ENCODE measurements around the gene NARS2.

The NARS2 gene

DNA sequence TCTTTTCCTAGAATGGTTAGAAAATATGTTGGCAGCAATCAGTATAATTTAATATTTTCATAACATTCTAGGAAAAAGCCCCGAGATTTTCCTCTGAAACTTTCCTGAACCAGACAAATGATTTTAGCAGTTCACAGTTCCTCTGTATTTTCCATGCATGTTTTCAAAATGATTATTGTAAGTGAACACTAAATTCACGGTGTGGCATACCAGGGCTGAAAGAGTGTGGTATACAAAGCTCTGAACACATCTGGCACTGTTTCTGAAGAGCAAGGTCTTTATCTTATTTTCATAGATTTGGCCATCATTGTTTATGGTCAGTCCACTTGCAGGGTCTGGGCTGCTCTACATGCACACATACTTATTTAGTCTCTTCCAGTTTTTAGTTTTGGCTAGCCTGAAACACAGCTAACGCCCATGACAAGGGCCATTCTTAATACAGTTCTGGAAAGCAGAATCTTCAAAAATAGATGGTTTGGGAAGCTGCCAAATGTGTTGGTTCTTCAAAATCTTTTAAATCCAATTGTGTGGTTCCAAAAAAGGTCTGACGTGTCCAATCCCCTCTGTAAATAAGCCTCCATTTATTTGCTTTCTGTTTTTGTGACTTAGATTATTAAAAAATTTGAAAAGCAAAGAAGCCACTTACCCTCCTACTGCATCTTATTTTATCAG, 149.1 kb downstream of the NARS2 start:
- TF ChIP-seq, protein P1, sequence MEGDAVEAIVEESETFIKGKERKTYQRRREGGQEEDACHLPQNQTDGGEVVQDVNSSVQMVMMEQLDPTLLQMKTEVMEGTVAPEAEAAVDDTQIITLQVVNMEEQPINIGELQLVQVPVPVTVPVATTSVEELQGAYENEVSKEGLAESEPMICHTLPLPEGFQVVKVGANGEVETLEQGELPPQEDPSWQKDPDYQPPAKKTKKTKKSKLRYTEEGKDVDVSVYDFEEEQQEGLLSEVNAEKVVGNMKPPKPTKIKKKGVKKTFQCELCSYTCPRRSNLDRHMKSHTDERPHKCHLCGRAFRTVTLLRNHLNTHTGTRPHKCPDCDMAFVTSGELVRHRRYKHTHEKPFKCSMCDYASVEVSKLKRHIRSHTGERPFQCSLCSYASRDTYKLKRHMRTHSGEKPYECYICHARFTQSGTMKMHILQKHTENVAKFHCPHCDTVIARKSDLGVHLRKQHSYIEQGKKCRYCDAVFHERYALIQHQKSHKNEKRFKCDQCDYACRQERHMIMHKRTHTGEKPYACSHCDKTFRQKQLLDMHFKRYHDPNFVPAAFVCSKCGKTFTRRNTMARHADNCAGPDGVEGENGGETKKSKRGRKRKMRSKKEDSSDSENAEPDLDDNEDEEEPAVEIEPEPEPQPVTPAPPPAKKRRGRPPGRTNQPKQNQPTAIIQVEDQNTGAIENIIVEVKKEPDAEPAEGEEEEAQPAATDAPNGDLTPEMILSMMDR (IDR thresholded peaks at IDR 0.05; ENCODE audit: poor library complexity, severe bottlenecking), result no peak
- DNase-seq (ENCODE audit: low spot score) (no peak), ATAC-seq (ENCODE audit: low read depth) (no peak)
- Histone ChIP-seq H3K4me1 (ENCODE audit: insufficient read depth, poor library complexity, severe bottlenecking) (no peaks in the 10 kb centered on the region), H3K27me3 (ENCODE audit: insufficient read depth, poor library complexity, severe bottlenecking) (no peaks in the 10 kb centered on the region), H3K4me3 (ENCODE audit: severe bottlenecking) (no peak overlapping the region), H3K36me3 (ENCODE audit: low read depth) (no peaks in the 10 kb centered on the region), H3K27ac (ENCODE audit: poor library complexity, severe bottlenecking) (no peak overlapping the region), H3K9me3 (ENCODE audit: severe bottlenecking) (no peaks in the 10 kb centered on the region)

GRCh38 chr11:78424334-78425270, 150.1 kb downstream of the NARS2 start:
- H3K27ac ChIP-seq (ENCODE audit: poor library complexity, severe bottlenecking), result no peak overlapping the region
- ATAC-seq (ENCODE audit: low read depth) (no peak), DNase-seq (ENCODE audit: low spot score) (no peak)
- H3K4me1 ChIP-seq (ENCODE audit: insufficient read depth, poor library complexity, severe bottlenecking), result peaks cover 3% of the 10 kb centered on the region
- no peaks in the 10 kb centered on the region for H3K9me3 ChIP-seq (ENCODE audit: severe bottlenecking)
- no peaks in the 10 kb centered on the region for H3K36me3 ChIP-seq (ENCODE audit: low read depth)
- TF ChIP-seq, protein P1 (IDR thresholded peaks at IDR 0.05; ENCODE audit: poor library complexity, severe bottlenecking), result no peak
- H3K27me3 ChIP-seq (ENCODE audit: insufficient read depth, poor library complexity, severe bottlenecking), result no peaks in the 10 kb centered on the region
- no peak overlapping the region for H3K4me3 ChIP-seq (ENCODE audit: severe bottlenecking)

DNA sequence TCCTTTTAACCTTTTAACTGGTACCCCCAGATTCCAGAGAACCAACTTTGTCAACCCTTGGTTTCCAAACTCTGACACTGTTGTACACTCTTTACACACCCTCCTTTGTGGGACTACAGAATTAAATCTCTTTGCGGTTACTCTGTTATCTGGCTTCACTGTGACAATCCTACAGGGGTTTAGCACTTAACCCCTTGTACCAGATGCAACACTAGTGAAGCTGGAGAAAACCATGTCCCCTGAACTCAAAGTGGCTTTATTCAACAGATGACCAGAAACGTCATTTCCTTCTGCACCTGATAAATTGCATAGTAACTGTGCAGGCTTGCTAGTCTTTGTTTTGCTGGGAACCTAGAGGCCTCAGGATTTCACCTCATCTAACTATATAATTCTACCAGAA, 151.4 kb downstream of the NARS2 start:
- TF ChIP-seq, protein P1 (IDR thresholded peaks at IDR 0.05; ENCODE audit: poor library complexity, severe bottlenecking), result no peak
- H3K27ac ChIP-seq (ENCODE audit: poor library complexity, severe bottlenecking), result no peak overlapping the region
- DNase-seq (ENCODE audit: low spot score), result no peak

GRCh38 chr11:78420796-78421209, 153.9 kb downstream of the NARS2 start:
- no peak overlapping the region for H3K27ac ChIP-seq (ENCODE audit: poor library complexity, severe bottlenecking)
- ATAC-seq (ENCODE audit: low read depth), result no peak
- H3K36me3 ChIP-seq (ENCODE audit: low read depth), result no peaks in the 10 kb centered on the region
- no peak for DNase-seq (ENCODE audit: low spot score)
- no peaks in the 10 kb centered on the region for H3K27me3 ChIP-seq (ENCODE audit: insufficient read depth, poor library complexity, severe bottlenecking)
- H3K4me1 ChIP-seq (ENCODE audit: insufficient read depth, poor library complexity, severe bottlenecking), result peaks cover 9% of the 10 kb centered on the region
- no peak overlapping the region for H3K4me3 ChIP-seq (ENCODE audit: severe bottlenecking)
- TF ChIP-seq, protein P1 (IDR thresholded peaks at IDR 0.05; ENCODE audit: poor library complexity, severe bottlenecking), result no peak
- no peaks in the 10 kb centered on the region for H3K9me3 ChIP-seq (ENCODE audit: severe bottlenecking)

More for the DNA sequence above, 151.4 kb downstream of the NARS2 start:
- no peaks in the 10 kb centered on the region for H3K27me3 ChIP-seq (ENCODE audit: insufficient read depth, poor library complexity, severe bottlenecking)
- no peak for ATAC-seq (ENCODE audit: low read depth)
- H3K4me3 ChIP-seq (ENCODE audit: severe bottlenecking), result no peak overlapping the region
- H3K36me3 ChIP-seq (ENCODE audit: low read depth), result no peaks in the 10 kb centered on the region
- no peaks in the 10 kb centered on the region for H3K9me3 ChIP-seq (ENCODE audit: severe bottlenecking)
- peaks cover 9% of the 10 kb centered on the region for H3K4me1 ChIP-seq (ENCODE audit: insufficient read depth, poor library complexity, severe bottlenecking)

Measured in RWPE2 (cell line).